ENCODE data around the gene HEXD. TPM values are rescaled to one million over a fixed set of nuclear protein-coding genes. Genes with fewer than 3 reads are reported as not detected.
"Not testable (repeated sequence)": the region's sequence is repeated elsewhere in the genome, so short reads cannot be mapped to it uniquely, and the experiment has no call there.

HEXD gene
- total RNA-seq, 2 donors from 2014 or later, result 31.5 to 37.6 TPM

GRCh38 chr17:82457929-82458178 lies 39.7 kb downstream of the HEXD start:
- Mint-ChIP-seq H3K36me3 (ENCODE audit: low read depth) (peaks cover 22% of the 10 kb centered on the region), H3K4me1 (peaks cover 5% of the 10 kb centered on the region)

GRCh38 chr17:82458179-82458884 lies 40.2 kb downstream of the HEXD start, which contains the start of gene NARF:
Gene NARF (plus strand): TSS chr17:82458741. CDS start chr17:82458804, 63 bp downstream.
- H3K27ac ChIP-seq (ENCODE audit: low read depth, low read length), result peak within 1 kb of the TSS; percentile 100
- peaks cover 5% of the 10 kb centered on the region for H3K4me1 Mint-ChIP-seq
- H3K27me3 ChIP-seq (ENCODE audit: control insufficient read depth, insufficient read depth, low read length, poor library complexity, severe bottlenecking), result no peaks in the 10 kb centered on the region
- H3K36me3 ChIP-seq (ENCODE audit: control insufficient read depth, insufficient read depth, low read length), result peaks cover 14% of the 10 kb centered on the region
- peak; percentile 100 for DNase-seq
- WGBS, 2 experiments (ENCODE audit: insufficient coverage in 1 of 2, insufficient read length in 1 of 2), result 0 to 1% methylated on average over 42 to 85 of the region's 85 CpGs
- H3K4me3 Mint-ChIP-seq, result peak within 1 kb of the TSS; percentile 85
- H3K9me3 Mint-ChIP-seq, result peaks cover 27% of the 10 kb centered on the region
- peak within 1 kb of the TSS; percentile 86 for H3K4me3 ChIP-seq (ENCODE audit: low read length)
- H3K9me3 ChIP-seq (ENCODE audit: control insufficient read depth, low read length), result peaks cover 4% of the 10 kb centered on the region
- H3K36me3 Mint-ChIP-seq (ENCODE audit: low read depth), result peaks cover 26% of the 10 kb centered on the region
- peaks cover 4% of the 10 kb centered on the region for H3K4me1 ChIP-seq (ENCODE audit: control insufficient read depth, insufficient read depth, low read length)
- peak within 1 kb of the TSS; percentile 90 for H3K27ac Mint-ChIP-seq
- TF ChIP-seq CTCF (conservative IDR thresholded peaks at IDR 0.05), result no peak
- no peaks in the 10 kb centered on the region for H3K27me3 Mint-ChIP-seq (ENCODE audit: insufficient read depth)
- H3K9ac ChIP-seq (ENCODE audit: extremely low read depth, low read length, poor library complexity, severe bottlenecking), result peak within 1 kb of the TSS; percentile 90

More at GRCh38 chr17:82457929-82458178, 39.7 kb downstream of the HEXD start:
- Histone ChIP-seq H3K4me1 (ENCODE audit: control insufficient read depth, insufficient read depth, low read length) (peaks cover 4% of the 10 kb centered on the region), H3K27me3 (ENCODE audit: control insufficient read depth, insufficient read depth, low read length, poor library complexity, severe bottlenecking) (no peaks in the 10 kb centered on the region), H3K4me3 (ENCODE audit: low read length) (peak overlapping the region; percentile 86), H3K9ac (ENCODE audit: extremely low read depth, low read length, poor library complexity, severe bottlenecking) (peak overlapping the region; percentile 90), H3K9me3 (ENCODE audit: control insufficient read depth, low read length) (peaks cover 4% of the 10 kb centered on the region), H3K36me3 (ENCODE audit: control insufficient read depth, insufficient read depth, low read length) (peaks cover 14% of the 10 kb centered on the region), H3K27ac (ENCODE audit: low read depth, low read length) (peak overlapping the region; percentile 100)
- peak overlapping the region; percentile 85 for H3K4me3 Mint-ChIP-seq
- no peak for DNase-seq
- peaks cover 32% of the 10 kb centered on the region for H3K9me3 Mint-ChIP-seq
- WGBS, 2 experiments (ENCODE audit: insufficient coverage in 1 of 2, insufficient read length in 1 of 2), result 1 to 3% methylated on average over 8 of the region's 8 CpGs
- H3K27me3 Mint-ChIP-seq (ENCODE audit: insufficient read depth), result no peaks in the 10 kb centered on the region
- no peak for TF ChIP-seq CTCF (conservative IDR thresholded peaks at IDR 0.05)
- H3K27ac Mint-ChIP-seq, result peak overlapping the region; percentile 87

GRCh38 chr17:82458885-82459424 lies 40.8 kb downstream of the HEXD start:
- Histone ChIP-seq H3K36me3 (ENCODE audit: control insufficient read depth, insufficient read depth, low read length) (peaks cover 19% of the 10 kb centered on the region), H3K4me3 (ENCODE audit: low read length) (peak overlapping the region; percentile 86), H3K27ac (ENCODE audit: low read depth, low read length) (peak overlapping the region; percentile 100), H3K4me1 (ENCODE audit: control insufficient read depth, insufficient read depth, low read length) (peaks cover 4% of the 10 kb centered on the region), H3K9ac (ENCODE audit: extremely low read depth, low read length, poor library complexity, severe bottlenecking) (peak overlapping the region; percentile 75), H3K27me3 (ENCODE audit: control insufficient read depth, insufficient read depth, low read length, poor library complexity, severe bottlenecking) (no peaks in the 10 kb centered on the region), H3K9me3 (ENCODE audit: control insufficient read depth, low read length) (peaks cover 4% of the 10 kb centered on the region)
- Mint-ChIP-seq H3K4me1 (peaks cover 5% of the 10 kb centered on the region), H3K27ac (peak overlapping the region; percentile 90), H3K9me3 (peaks cover 21% of the 10 kb centered on the region), H3K4me3 (peak overlapping the region; percentile 85), H3K27me3 (ENCODE audit: insufficient read depth) (no peaks in the 10 kb centered on the region), H3K36me3 (ENCODE audit: low read depth) (peaks cover 29% of the 10 kb centered on the region)
- TF ChIP-seq CTCF (conservative IDR thresholded peaks at IDR 0.05), result no peak
- WGBS, 2 experiments (ENCODE audit: insufficient coverage in 1 of 2, insufficient read length in 1 of 2), result 0 to 1% methylated on average over 50 to 62 of the region's 62 CpGs
- DNase-seq, result peak; percentile 76

- H3K9ac ChIP-seq (ENCODE audit: extremely low read depth, low read length, poor library complexity, severe bottlenecking); H3K9me3 ChIP-seq (ENCODE audit: control insufficient read depth, low read length); H3K27me3 Mint-ChIP-seq (ENCODE audit: insufficient read depth); H3K27ac Mint-ChIP-seq; H3K27me3 ChIP-seq (ENCODE audit: control insufficient read depth, insufficient read depth, low read length, poor library complexity, severe bottlenecking); DNase-seq; H3K4me3 ChIP-seq (ENCODE audit: low read length); H3K27ac ChIP-seq (ENCODE audit: low read depth, low read length); H3K4me1 ChIP-seq (ENCODE audit: control insufficient read depth, insufficient read depth, low read length); H3K4me1 Mint-ChIP-seq: not testable (repeated sequence)
- peaks cover 39% of the 10 kb centered on the region for H3K36me3 Mint-ChIP-seq (ENCODE audit: low read depth)
- H3K4me3 Mint-ChIP-seq, result peak overlapping the region; percentile 85
- H3K36me3 ChIP-seq (ENCODE audit: control insufficient read depth, insufficient read depth, low read length), result peaks cover 28% of the 10 kb centered on the region
- H3K9me3 Mint-ChIP-seq, result peaks cover 16% of the 10 kb centered on the region
- WGBS, 2 experiments (ENCODE audit: insufficient coverage in 1 of 2, insufficient read length in 1 of 2), result 88 to 95% methylated on average over 9 of the region's 9 CpGs
These were observed 41.8 kb downstream of the HEXD start for GRCh38 chr17:82459936-82460335.
